Liver (tissue), 9 donors: ENCODE measurements around the gene THBS1. TPM values are rescaled to one million over a fixed set of nuclear protein-coding genes. Genes with fewer than 3 reads are reported as not detected.

Experiments
- DNase-seq: peaks from one replicate; pipeline ENCODE4 v3.0.0-alpha.2; 2017; ENCODE audit warnings: low spot score
- H3K27ac ChIP-seq, 2 donors: one replicate each; pipeline ENCODE4 v1.7.0; 2013; ENCODE audit warnings: inconsistent platforms in 2 of 2, low read length in 2 of 2, control low read depth in 1 of 2, low read depth in 1 of 2, mild to moderate bottlenecking in 1 of 2
- H3K27me3 ChIP-seq, 4 donors: one replicate each; pipeline versions ENCODE4 v1.6.1 to v1.7.0; 2013; ENCODE audit warnings: low read length in 3 of 4, inconsistent platforms in 1 of 4, mild to moderate bottlenecking in 1 of 4, moderate library complexity in 1 of 4; ENCODE audit not compliant: control insufficient read depth in 4 of 4, insufficient read depth in 4 of 4
- H3K36me3 ChIP-seq, 4 donors: one replicate each; pipeline versions ENCODE4 v1.6.1 to v1.7.0; 2013; ENCODE audit warnings: low read length in 3 of 4, mild to moderate bottlenecking in 3 of 4, low read depth in 1 of 4, moderate library complexity in 1 of 4; ENCODE audit not compliant: control insufficient read depth in 4 of 4, insufficient read depth in 3 of 4
- H3K4me1 ChIP-seq, 4 donors: one replicate each; pipeline versions ENCODE4 v1.6.1 to v1.7.0; 2013; ENCODE audit warnings: low read length in 3 of 4, mild to moderate bottlenecking in 3 of 4, moderate library complexity in 1 of 4; ENCODE audit not compliant: control insufficient read depth in 4 of 4, insufficient read depth in 4 of 4
- H3K4me3 ChIP-seq, 3 donors: one replicate each; pipeline versions ENCODE4 v1.6.1 to v1.7.0; 2013; ENCODE audit warnings: low read length in 3 of 3, control low read depth in 1 of 3, low read depth in 1 of 3, mild to moderate bottlenecking in 1 of 3
- H3K9ac ChIP-seq, 2 donors: one replicate each; pipeline ENCODE4 v1.7.0; 2013; ENCODE audit warnings: low read length in 2 of 2, mild to moderate bottlenecking in 2 of 2, moderate library complexity in 2 of 2, control low read depth in 1 of 2, low read depth in 1 of 2
- H3K9me3 ChIP-seq, 4 donors: one replicate each; pipeline versions ENCODE4 v1.6.1 to v1.7.0; 2013; ENCODE audit warnings: low read length in 3 of 4; ENCODE audit not compliant: control insufficient read depth in 4 of 4
- EGR1 ChIP-seq, 2 donors: IDR thresholded peaks; 2 replicates each; pipeline ENCODE4 v1.6.1; 2016 to 2018; ENCODE audit warnings: antibody characterized with exemption in 2 of 2, low read depth in 2 of 2
- FOXA2 ChIP-seq: IDR thresholded peaks from 2 replicates; pipeline ENCODE4 v1.6.1; 2016; ENCODE audit warnings: antibody characterized with exemption
- JUND ChIP-seq, 2 donors: IDR thresholded peaks; 2 replicates each; pipeline ENCODE4 v1.6.1; 2016; ENCODE audit warnings: antibody characterized with exemption in 2 of 2
- NR2F2 ChIP-seq: IDR thresholded peaks from 2 replicates; pipeline ENCODE4 v1.6.1; 2016; ENCODE audit warnings: antibody characterized with exemption
- RAD21 ChIP-seq, 2 donors: IDR thresholded peaks; 2 replicates each; pipeline ENCODE4 v1.6.1; 2016; ENCODE audit warnings: antibody characterized with exemption in 2 of 2, mild to moderate bottlenecking in 2 of 2
- RXRA ChIP-seq, 2 donors: IDR thresholded peaks; 2 replicates each; pipeline ENCODE4 v1.6.1; 2017 to 2018; ENCODE audit warnings: antibody characterized with exemption in 2 of 2, mild to moderate bottlenecking in 1 of 2
- TAF1 ChIP-seq: conservative IDR thresholded peaks from 2 replicates; pipeline ENCODE4 v1.6.1; 2016; ENCODE audit warnings: antibody characterized with exemption, mild to moderate bottlenecking
- YY1 ChIP-seq: IDR thresholded peaks from 2 replicates; pipeline ENCODE4 v1.6.1; 2016; ENCODE audit warnings: antibody characterized with exemption, mild to moderate bottlenecking
- whole genome bisulfite sequencing: extraction: QIAGEN DNeasy Blood & Tissue Kit; methylation state at CpG from one replicate; pipeline ENCODE4 v1.1.7; 2013; 5-methylcytosine and 5-hydroxymethylcytosine counted together
- polyA plus RNA-seq, 2 donors: library from polyadenylated mRNA; stranded (reverse) in 1 of 2; unstranded in 1 of 2; fragments of 200-250 nt in 1 of 2; fragments of >200 nt in 1 of 2; fragmentation: Nextera tagmentation in 1 of 2; extraction: Ambion mirVana in 1 of 2; gene quantifications; one replicate each; pipeline versions ENCODE4 v1.2.1 to v1.2.3, GENCODE V29; 2013 to 2015
- total RNA-seq, 2 donors: library from RNA; depleted of rRNA; stranded (reverse); fragments of >200 nt; gene quantifications; one replicate each; pipeline ENCODE4 v1.2.3, GENCODE V29; 2014
- TF ChIP-seq, protein P1 (sequence below): IDR thresholded peaks from 2 replicates; pipeline ENCODE4 v1.6.1; 2016; ENCODE audit warnings: antibody characterized with exemption
- TF ChIP-seq, protein P2 (sequence below): IDR thresholded peaks from 2 replicates; pipeline ENCODE4 v1.6.1; 2016; ENCODE audit warnings: antibody characterized with exemption
- TF ChIP-seq, protein P3 (sequence below): IDR thresholded peaks from 2 replicates; pipeline ENCODE4 v1.6.1; 2016; ENCODE audit warnings: antibody characterized with exemption, mild to moderate bottlenecking
- TF ChIP-seq, protein P4 (sequence below): IDR thresholded peaks from 2 replicates; pipeline ENCODE4 v1.6.1; 2016; ENCODE audit warnings: antibody characterized with exemption
- TF ChIP-seq, protein P5 (sequence below): fragments of 150-350 bp; IDR thresholded peaks from 2 replicates; pipeline ENCODE4 v1.5.1; 2017; ENCODE audit warnings: improper control_type of control experiment, low read depth, low read length; ENCODE audit not compliant: missing input control
- donor health status: healthy.
- donor health status: healthy.
- donor health status: healthy.
- donor health status: healthy.
- donor health status: healthy.

The THBS1 gene
- total and polyA plus RNA-seq, 4 donors: 8.9 to 73.6 (median 22.6) TPM

DNA sequence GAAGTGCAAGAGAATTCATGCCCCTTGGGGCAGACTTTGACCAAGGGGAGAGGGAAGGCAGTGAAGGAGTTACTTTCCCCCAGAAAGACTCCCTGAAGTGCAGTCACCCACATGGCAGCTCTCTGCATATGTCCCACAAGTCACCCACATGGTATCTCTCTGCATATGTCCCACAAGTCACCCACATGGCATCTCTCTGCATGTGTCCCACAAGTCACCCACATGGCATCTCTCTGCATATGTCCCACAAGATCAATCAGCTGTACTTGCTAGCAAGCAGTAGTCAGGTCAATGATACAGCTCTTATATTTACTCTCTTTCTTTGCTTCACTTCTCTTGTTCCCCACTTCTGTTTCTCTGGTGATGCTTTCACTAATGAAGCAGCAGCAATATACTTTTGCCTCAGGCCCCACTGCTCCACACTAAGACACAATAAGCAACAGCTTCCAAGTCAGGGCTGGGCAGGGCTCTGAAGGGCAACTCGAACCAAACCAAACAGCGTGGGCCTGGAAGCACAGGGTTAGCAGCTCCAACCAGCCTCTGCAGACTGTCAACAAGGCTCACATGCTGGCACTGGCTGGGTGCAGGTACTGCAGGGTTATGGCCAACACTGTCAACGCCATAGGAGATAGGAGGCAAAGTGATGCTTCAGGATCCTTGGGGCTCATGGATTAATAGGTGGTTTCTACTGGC lies 46.7 kb downstream of the THBS1 start:
- Histone ChIP-seq H3K4me1 (peaks cover 0 to 7% (median 3%) of the 10 kb centered on the region in 4 donors), H3K27ac (no peak overlapping the region), H3K4me3 (no peak overlapping the region), H3K27me3 (no peaks in the 10 kb centered on the region), H3K36me3 (no peaks in the 10 kb centered on the region), H3K9me3 (no peaks in the 10 kb centered on the region), H3K9ac (no peak overlapping the region)
- TF ChIP-seq TAF1 (no peak), EGR1 (IDR thresholded peaks at IDR 0.05; ENCODE audit: low read depth in 2 of 2) (no peak), RAD21 (IDR thresholded peaks at IDR 0.05) (no peak), JUND (IDR thresholded peaks at IDR 0.05) (no peak), YY1 (no peak), FOXA2 (no peak), RXRA (IDR thresholded peaks at IDR 0.05) (no peak), NR2F2 (no peak)
- TF ChIP-seq, protein P1, sequence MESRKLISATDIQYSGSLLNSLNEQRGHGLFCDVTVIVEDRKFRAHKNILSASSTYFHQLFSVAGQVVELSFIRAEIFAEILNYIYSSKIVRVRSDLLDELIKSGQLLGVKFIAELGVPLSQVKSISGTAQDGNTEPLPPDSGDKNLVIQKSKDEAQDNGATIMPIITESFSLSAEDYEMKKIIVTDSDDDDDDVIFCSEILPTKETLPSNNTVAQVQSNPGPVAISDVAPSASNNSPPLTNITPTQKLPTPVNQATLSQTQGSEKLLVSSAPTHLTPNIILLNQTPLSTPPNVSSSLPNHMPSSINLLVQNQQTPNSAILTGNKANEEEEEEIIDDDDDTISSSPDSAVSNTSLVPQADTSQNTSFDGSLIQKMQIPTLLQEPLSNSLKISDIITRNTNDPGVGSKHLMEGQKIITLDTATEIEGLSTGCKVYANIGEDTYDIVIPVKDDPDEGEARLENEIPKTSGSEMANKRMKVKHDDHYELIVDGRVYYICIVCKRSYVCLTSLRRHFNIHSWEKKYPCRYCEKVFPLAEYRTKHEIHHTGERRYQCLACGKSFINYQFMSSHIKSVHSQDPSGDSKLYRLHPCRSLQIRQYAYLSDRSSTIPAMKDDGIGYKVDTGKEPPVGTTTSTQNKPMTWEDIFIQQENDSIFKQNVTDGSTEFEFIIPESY: no peak
- TF ChIP-seq, protein P2, sequence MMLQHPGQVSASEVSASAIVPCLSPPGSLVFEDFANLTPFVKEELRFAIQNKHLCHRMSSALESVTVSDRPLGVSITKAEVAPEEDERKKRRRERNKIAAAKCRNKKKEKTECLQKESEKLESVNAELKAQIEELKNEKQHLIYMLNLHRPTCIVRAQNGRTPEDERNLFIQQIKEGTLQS: no peak
- TF ChIP-seq, protein P3, sequence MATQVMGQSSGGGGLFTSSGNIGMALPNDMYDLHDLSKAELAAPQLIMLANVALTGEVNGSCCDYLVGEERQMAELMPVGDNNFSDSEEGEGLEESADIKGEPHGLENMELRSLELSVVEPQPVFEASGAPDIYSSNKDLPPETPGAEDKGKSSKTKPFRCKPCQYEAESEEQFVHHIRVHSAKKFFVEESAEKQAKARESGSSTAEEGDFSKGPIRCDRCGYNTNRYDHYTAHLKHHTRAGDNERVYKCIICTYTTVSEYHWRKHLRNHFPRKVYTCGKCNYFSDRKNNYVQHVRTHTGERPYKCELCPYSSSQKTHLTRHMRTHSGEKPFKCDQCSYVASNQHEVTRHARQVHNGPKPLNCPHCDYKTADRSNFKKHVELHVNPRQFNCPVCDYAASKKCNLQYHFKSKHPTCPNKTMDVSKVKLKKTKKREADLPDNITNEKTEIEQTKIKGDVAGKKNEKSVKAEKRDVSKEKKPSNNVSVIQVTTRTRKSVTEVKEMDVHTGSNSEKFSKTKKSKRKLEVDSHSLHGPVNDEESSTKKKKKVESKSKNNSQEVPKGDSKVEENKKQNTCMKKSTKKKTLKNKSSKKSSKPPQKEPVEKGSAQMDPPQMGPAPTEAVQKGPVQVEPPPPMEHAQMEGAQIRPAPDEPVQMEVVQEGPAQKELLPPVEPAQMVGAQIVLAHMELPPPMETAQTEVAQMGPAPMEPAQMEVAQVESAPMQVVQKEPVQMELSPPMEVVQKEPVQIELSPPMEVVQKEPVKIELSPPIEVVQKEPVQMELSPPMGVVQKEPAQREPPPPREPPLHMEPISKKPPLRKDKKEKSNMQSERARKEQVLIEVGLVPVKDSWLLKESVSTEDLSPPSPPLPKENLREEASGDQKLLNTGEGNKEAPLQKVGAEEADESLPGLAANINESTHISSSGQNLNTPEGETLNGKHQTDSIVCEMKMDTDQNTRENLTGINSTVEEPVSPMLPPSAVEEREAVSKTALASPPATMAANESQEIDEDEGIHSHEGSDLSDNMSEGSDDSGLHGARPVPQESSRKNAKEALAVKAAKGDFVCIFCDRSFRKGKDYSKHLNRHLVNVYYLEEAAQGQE: no peak
- TF ChIP-seq, protein P4, sequence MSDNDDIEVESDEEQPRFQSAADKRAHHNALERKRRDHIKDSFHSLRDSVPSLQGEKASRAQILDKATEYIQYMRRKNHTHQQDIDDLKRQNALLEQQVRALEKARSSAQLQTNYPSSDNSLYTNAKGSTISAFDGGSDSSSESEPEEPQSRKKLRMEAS: no peak
- TF ChIP-seq, protein P5, sequence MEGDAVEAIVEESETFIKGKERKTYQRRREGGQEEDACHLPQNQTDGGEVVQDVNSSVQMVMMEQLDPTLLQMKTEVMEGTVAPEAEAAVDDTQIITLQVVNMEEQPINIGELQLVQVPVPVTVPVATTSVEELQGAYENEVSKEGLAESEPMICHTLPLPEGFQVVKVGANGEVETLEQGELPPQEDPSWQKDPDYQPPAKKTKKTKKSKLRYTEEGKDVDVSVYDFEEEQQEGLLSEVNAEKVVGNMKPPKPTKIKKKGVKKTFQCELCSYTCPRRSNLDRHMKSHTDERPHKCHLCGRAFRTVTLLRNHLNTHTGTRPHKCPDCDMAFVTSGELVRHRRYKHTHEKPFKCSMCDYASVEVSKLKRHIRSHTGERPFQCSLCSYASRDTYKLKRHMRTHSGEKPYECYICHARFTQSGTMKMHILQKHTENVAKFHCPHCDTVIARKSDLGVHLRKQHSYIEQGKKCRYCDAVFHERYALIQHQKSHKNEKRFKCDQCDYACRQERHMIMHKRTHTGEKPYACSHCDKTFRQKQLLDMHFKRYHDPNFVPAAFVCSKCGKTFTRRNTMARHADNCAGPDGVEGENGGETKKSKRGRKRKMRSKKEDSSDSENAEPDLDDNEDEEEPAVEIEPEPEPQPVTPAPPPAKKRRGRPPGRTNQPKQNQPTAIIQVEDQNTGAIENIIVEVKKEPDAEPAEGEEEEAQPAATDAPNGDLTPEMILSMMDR: no peak
- WGBS: 94% methylated on average over 3 of the region's 3 CpGs
- no peak for DNase-seq

DNA sequence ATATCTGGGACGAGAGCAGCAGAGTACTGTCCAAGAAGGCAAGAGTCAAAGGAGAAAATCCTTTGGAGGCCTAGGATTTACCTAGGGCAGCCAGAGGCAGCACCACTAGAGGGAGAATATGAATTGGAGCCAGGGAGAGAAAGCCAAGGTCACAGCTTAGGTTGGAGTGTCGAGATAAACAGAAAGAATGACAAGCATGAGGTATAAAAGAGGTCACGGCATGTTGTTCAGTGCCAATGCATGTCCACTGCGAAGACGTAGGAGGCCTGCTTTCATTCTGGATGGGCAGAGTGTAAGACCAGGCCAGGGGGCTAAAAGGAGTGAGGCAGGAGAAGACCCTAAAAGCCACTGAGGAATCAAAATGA lies 47.2 kb downstream of the THBS1 start:
- WGBS: 74% methylated on average over 5 of the region's 5 CpGs
- H3K27ac ChIP-seq: no peak overlapping the region
- H3K4me3 ChIP-seq: no peak overlapping the region
- H3K36me3 ChIP-seq: no peaks in the 10 kb centered on the region
- TF ChIP-seq, protein P1: no peak
- TF ChIP-seq, protein P5: peak; percentile 5
- peaks cover 0 to 7% (median 3%) of the 10 kb centered on the region in 4 donors for H3K4me1 ChIP-seq
- no peaks in the 10 kb centered on the region for H3K27me3 ChIP-seq
- H3K9ac ChIP-seq: no peak overlapping the region
- DNase-seq: no peak
- H3K9me3 ChIP-seq: no peaks in the 10 kb centered on the region
